HUES6 (cell line): ENCODE data around the gene DEFB124.
"Not testable (repeated sequence)": the region's sequence is repeated elsewhere in the genome, so short reads cannot be mapped to it uniquely, and the experiment has no call there.

Experiments used
- H3K27ac ChIP-seq: 2 replicates; pipeline ENCODE4 v1.7.0; 2013; ENCODE audit warnings: low read depth, mild to moderate bottlenecking, low read length, inconsistent platforms
- H3K27me3 ChIP-seq: 2 replicates; pipeline ENCODE4 v1.6.1; 2013; ENCODE audit warnings: low read length; ENCODE audit not compliant: control insufficient read depth, insufficient read depth
- H3K36me3 ChIP-seq: 2 replicates; pipeline ENCODE4 v1.6.1; 2013; ENCODE audit warnings: low read length; ENCODE audit not compliant: control insufficient read depth, insufficient read depth
- H3K4me1 ChIP-seq: 2 replicates; pipeline ENCODE4 v1.6.1; 2013; ENCODE audit warnings: low read length; ENCODE audit not compliant: control insufficient read depth, insufficient read depth
- H3K4me3 ChIP-seq: 2 replicates; pipeline ENCODE4 v1.5.1; 2013; ENCODE audit warnings: low read depth, low read length
- H3K9ac ChIP-seq: one replicate; pipeline ENCODE4 v1.6.1; 2013; ENCODE audit warnings: mild to moderate bottlenecking, low read length
- H3K9me3 ChIP-seq: 2 replicates; pipeline ENCODE4 v1.6.1; 2013; ENCODE audit warnings: low read depth, low read length; ENCODE audit not compliant: control insufficient read depth, insufficient read depth

DEFB124 gene

GRCh38 chr20:31474758-31475427 lies at the start of gene DEFB124, which contains the start of gene REM1:
DEFB124 (minus strand) TSS chr20:31475127; CDS start chr20:31473013, 2,114 bp downstream.
REM1 (plus strand) TSS chr20:31475288; CDS start chr20:31476446, 1,158 bp downstream.
- Histone ChIP-seq H3K27me3 (peaks cover 59% of the 10 kb centered on the region), H3K9ac (no peak within 1 kb of the TSS)

GRCh38 chr20:31523361-31524283 lies 48.7 kb upstream of the DEFB124 start:
- peaks cover 55% of the 10 kb centered on the region for H3K36me3 ChIP-seq
- peak overlapping the region; percentile 3 for H3K9ac ChIP-seq
- H3K4me3 ChIP-seq = no peak overlapping the region
- no peaks in the 10 kb centered on the region for H3K9me3 ChIP-seq
- no peaks in the 10 kb centered on the region for H3K27me3 ChIP-seq
- no peaks in the 10 kb centered on the region; the same call in 1 of the 2 replicates for H3K4me1 ChIP-seq
- no peak overlapping the region for H3K27ac ChIP-seq

More at GRCh38 chr20:31474758-31475427, at the start of gene DEFB124, which contains the start of gene REM1:
- peak within 1 kb of the TSS; percentile 52; the same call in 1 of the 2 replicates for H3K4me3 ChIP-seq
- H3K27ac ChIP-seq = no peak within 1 kb of the TSS
- H3K36me3 ChIP-seq = no peaks in the 10 kb centered on the region
- H3K9me3 ChIP-seq = peaks cover 50% of the 10 kb centered on the region
- H3K4me1 ChIP-seq = no peaks in the 10 kb centered on the region; the same call in 1 of the 2 replicates

GRCh38 chr20:31522731-31523130 lies 47.8 kb upstream of the DEFB124 start:
- Histone ChIP-seq H3K27me3 (no peaks in the 10 kb centered on the region), H3K4me1 (no peaks in the 10 kb centered on the region; the same call in 1 of the 2 replicates), H3K4me3 (no peak overlapping the region), H3K9ac (no peak overlapping the region), H3K9me3 (no peaks in the 10 kb centered on the region), H3K36me3 (peaks cover 46% of the 10 kb centered on the region), H3K27ac (no peak overlapping the region)

- H3K9me3 ChIP-seq, H3K27me3 ChIP-seq, H3K27ac ChIP-seq, H3K9ac ChIP-seq, H3K4me1 ChIP-seq, H3K4me3 ChIP-seq: not testable (repeated sequence)
- peaks cover 42% of the 10 kb centered on the region for H3K36me3 ChIP-seq
These were observed 46.3 kb upstream of the DEFB124 start for GRCh38 chr20:31521267-31521666.

GRCh38 chr20:31517373-31517772 lies 42.4 kb upstream of the DEFB124 start:
- Histone ChIP-seq H3K9ac (no peak overlapping the region), H3K27ac (no peak overlapping the region)

GRCh38 chr20:31516651-31517050 lies 41.7 kb upstream of the DEFB124 start:
- Histone ChIP-seq H3K4me3 (no peak overlapping the region), H3K36me3 (peaks cover 28% of the 10 kb centered on the region), H3K27me3 (no peaks in the 10 kb centered on the region), H3K27ac (no peak overlapping the region), H3K9me3 (no peaks in the 10 kb centered on the region), H3K9ac (no peak overlapping the region), H3K4me1 (peaks cover 22% of the 10 kb centered on the region)

More at GRCh38 chr20:31517373-31517772, 42.4 kb upstream of the DEFB124 start:
- H3K4me3 ChIP-seq = no peak overlapping the region
- peaks cover 22% of the 10 kb centered on the region for H3K4me1 ChIP-seq
- no peaks in the 10 kb centered on the region for H3K27me3 ChIP-seq
- H3K9me3 ChIP-seq = no peaks in the 10 kb centered on the region
- peaks cover 31% of the 10 kb centered on the region for H3K36me3 ChIP-seq

GRCh38 chr20:31516166-31516565 lies 41.2 kb upstream of the DEFB124 start:
- H3K36me3 ChIP-seq = peaks cover 28% of the 10 kb centered on the region
- H3K9ac ChIP-seq = no peak overlapping the region
- H3K27ac ChIP-seq = no peak overlapping the region
- peak overlapping the region; percentile 82 for H3K4me3 ChIP-seq
- no peaks in the 10 kb centered on the region for H3K9me3 ChIP-seq
- H3K27me3 ChIP-seq = no peaks in the 10 kb centered on the region
- peaks cover 22% of the 10 kb centered on the region for H3K4me1 ChIP-seq

- no peak overlapping the region for H3K27ac ChIP-seq
These were observed 40.8 kb upstream of the DEFB124 start for GRCh38 chr20:31515775-31516107.

GRCh38 chr20:31515072-31515774 lies 40.3 kb upstream of the DEFB124 start:
- H3K4me1 ChIP-seq = peaks cover 22% of the 10 kb centered on the region
- H3K27ac ChIP-seq = peak overlapping the region; percentile 42; the same call in 1 of the 2 replicates

More at GRCh38 chr20:31515775-31516107, 40.8 kb upstream of the DEFB124 start:
- Histone ChIP-seq H3K27me3 (no peaks in the 10 kb centered on the region), H3K4me3 (peak overlapping the region; percentile 82), H3K36me3 (peaks cover 25% of the 10 kb centered on the region), H3K9ac (no peak overlapping the region), H3K4me1 (peaks cover 22% of the 10 kb centered on the region), H3K9me3 (no peaks in the 10 kb centered on the region)

GRCh38 chr20:31514154-31515071 lies 39.5 kb upstream of the DEFB124 start, which contains the start of gene HM13:
HM13 (plus strand) TSS chr20:31514442; CDS start chr20:31514552, 110 bp downstream.
- H3K36me3 ChIP-seq = peaks cover 21% of the 10 kb centered on the region
- no peaks in the 10 kb centered on the region; the same call in 1 of the 2 replicates for H3K9me3 ChIP-seq
- H3K4me1 ChIP-seq = peaks cover 22% of the 10 kb centered on the region
- peak within 1 kb of the TSS; percentile 42; the same call in 1 of the 2 replicates for H3K27ac ChIP-seq
- peak within 1 kb of the TSS; percentile 82 for H3K4me3 ChIP-seq
- H3K9ac ChIP-seq = peak within 1 kb of the TSS; percentile 94
- no peaks in the 10 kb centered on the region for H3K27me3 ChIP-seq

More at GRCh38 chr20:31515072-31515774, 40.3 kb upstream of the DEFB124 start:
- H3K36me3 ChIP-seq = peaks cover 22% of the 10 kb centered on the region
- H3K4me3 ChIP-seq = peak overlapping the region; percentile 82
- H3K27me3 ChIP-seq = no peaks in the 10 kb centered on the region
- peak overlapping the region; percentile 94 for H3K9ac ChIP-seq
- no peaks in the 10 kb centered on the region; the same call in 1 of the 2 replicates for H3K9me3 ChIP-seq
